Measurements from ENCODE around the gene CXCL9.

The CXCL9 gene

DNA sequence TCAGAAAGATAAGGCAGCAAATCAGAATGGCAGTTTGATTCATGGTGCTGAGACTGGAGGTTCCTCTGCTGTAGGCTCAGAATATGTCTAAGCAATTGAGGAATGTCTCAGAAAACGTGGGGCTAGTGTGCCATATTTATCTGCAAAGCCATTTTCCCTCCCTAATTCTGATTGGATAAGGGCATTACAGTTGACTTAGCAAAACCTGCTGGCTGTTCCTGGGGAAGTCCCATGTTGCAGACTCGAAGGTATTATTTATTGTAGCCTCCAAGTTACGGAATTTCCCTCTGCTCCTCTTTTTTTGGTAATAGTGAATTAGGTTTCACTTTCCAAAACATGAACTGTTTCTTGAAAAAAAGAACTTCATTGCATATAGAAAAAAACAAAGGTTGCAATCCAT is 16.1 kb upstream of the CXCL9 start, which contains the start of gene CXCL10:
TSS of gene CXCL10 (minus strand) at position 109 of the 400 bp plus-strand sequence. CDS start at position 43, 66 bp downstream.
- no peaks in the 10 kb centered on the region for H3K36me3 Mint-ChIP-seq (ENCODE audit: low read depth)
- H3K27ac Mint-ChIP-seq, result no peak within 1 kb of the TSS
- no peaks in the 10 kb centered on the region for H3K9me3 Mint-ChIP-seq
- H3K4me1 Mint-ChIP-seq, result peaks cover 8% of the 10 kb centered on the region
- H3K4me3 Mint-ChIP-seq, result no peak within 1 kb of the TSS
- H3K27me3 Mint-ChIP-seq (ENCODE audit: low read depth, poor library complexity), result peaks cover 20% of the 10 kb centered on the region
- TF ChIP-seq, protein P1, sequence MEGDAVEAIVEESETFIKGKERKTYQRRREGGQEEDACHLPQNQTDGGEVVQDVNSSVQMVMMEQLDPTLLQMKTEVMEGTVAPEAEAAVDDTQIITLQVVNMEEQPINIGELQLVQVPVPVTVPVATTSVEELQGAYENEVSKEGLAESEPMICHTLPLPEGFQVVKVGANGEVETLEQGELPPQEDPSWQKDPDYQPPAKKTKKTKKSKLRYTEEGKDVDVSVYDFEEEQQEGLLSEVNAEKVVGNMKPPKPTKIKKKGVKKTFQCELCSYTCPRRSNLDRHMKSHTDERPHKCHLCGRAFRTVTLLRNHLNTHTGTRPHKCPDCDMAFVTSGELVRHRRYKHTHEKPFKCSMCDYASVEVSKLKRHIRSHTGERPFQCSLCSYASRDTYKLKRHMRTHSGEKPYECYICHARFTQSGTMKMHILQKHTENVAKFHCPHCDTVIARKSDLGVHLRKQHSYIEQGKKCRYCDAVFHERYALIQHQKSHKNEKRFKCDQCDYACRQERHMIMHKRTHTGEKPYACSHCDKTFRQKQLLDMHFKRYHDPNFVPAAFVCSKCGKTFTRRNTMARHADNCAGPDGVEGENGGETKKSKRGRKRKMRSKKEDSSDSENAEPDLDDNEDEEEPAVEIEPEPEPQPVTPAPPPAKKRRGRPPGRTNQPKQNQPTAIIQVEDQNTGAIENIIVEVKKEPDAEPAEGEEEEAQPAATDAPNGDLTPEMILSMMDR (IDR thresholded peaks at IDR 0.05), result no peak
- DNase-seq, result no peak

DNA sequence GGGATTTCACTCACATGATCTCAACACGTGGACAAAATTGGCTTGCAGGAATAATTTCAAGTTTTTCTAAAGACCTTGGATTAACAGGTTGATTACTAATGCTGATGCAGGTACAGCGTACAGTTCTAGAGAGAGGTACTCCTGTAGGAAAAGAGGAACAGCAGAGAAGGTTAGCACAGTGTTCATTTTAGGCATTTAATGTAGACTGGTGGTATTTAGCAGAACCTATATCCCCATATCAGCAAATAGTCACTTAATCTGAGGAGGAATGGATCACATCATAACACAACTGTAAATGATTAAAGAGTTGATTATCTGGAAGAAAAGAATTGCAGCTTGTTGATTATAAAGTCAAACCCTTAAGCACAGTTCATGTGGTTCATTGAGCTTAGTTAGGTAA is 15.4 kb upstream of the CXCL9 start:
- no peak for DNase-seq
- Mint-ChIP-seq H3K27ac (no peak overlapping the region), H3K27me3 (ENCODE audit: low read depth, poor library complexity) (peaks cover 20% of the 10 kb centered on the region), H3K4me3 (no peak overlapping the region), H3K4me1 (peaks cover 8% of the 10 kb centered on the region), H3K9me3 (no peaks in the 10 kb centered on the region), H3K36me3 (ENCODE audit: low read depth) (no peaks in the 10 kb centered on the region)
- TF ChIP-seq, protein P1 (IDR thresholded peaks at IDR 0.05), result no peak

DNA sequence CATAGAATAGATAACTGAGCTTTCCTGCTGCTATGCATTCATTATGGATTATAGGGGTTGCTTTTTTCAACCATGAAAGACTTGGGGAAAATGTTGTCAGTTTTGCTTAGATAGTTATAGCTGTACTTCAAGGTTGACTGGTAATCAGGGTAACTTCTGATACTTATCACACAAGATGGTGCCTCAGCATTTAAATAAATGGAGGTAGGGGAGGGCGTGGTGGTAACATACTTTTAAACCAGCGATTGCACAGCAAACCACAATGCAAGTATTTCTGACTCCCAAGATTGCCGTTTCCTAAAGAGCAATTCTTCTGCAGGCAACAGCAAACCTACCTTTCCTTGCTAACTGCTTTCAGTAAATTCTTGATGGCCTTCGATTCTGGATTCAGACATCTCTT is 14.7 kb upstream of the CXCL9 start:
- H3K9me3 Mint-ChIP-seq, result no peaks in the 10 kb centered on the region
- peaks cover 8% of the 10 kb centered on the region for H3K4me1 Mint-ChIP-seq
- no peak overlapping the region for H3K4me3 Mint-ChIP-seq

DNA sequence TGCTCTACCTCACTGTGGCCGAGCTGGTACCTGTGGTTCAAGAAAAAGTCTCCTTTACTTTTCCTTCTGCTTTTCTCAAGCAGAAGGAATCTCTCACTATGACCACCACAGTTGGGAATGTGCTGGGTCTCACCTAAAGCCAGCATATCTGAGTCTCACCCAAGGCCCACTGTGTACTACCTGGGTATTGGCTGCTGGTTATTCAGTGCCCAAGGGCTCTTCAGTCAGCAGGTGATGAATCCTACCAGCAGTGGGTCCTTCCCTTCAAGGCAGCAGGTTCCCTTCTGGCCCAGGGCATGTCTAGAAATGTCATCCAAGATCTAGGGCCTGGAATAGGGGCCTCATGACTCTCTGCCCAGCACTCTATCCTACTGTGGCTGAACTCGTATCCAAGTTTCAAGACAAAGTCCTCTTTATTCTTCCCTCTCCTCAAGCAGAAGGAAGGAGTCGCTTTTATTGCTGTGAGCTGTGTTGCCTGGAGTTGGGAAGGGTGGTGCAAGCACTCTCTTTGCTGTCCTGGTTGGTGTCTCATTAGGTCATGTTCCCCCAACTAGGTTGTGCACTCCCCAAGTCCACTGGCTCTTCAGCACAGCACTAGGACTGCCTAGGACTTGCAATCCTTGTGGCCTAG is 9.9 kb upstream of the CXCL9 start:
- peaks cover 9% of the 10 kb centered on the region for H3K27me3 Mint-ChIP-seq (ENCODE audit: low read depth, poor library complexity)
- no peaks in the 10 kb centered on the region for H3K36me3 Mint-ChIP-seq (ENCODE audit: low read depth)
- H3K9me3 Mint-ChIP-seq, result no peaks in the 10 kb centered on the region
- TF ChIP-seq, protein P1 (IDR thresholded peaks at IDR 0.05), result no peak
- no peak overlapping the region for H3K27ac Mint-ChIP-seq
- H3K4me1 Mint-ChIP-seq, result peaks cover 2% of the 10 kb centered on the region
- H3K4me3 Mint-ChIP-seq, result no peak overlapping the region
- no peak for DNase-seq

More for the DNA sequence above, 14.7 kb upstream of the CXCL9 start:
- DNase-seq, result no peak
- Mint-ChIP-seq H3K36me3 (ENCODE audit: low read depth) (no peaks in the 10 kb centered on the region), H3K27ac (no peak overlapping the region), H3K27me3 (ENCODE audit: low read depth, poor library complexity) (peaks cover 20% of the 10 kb centered on the region)
- TF ChIP-seq, protein P1 (IDR thresholded peaks at IDR 0.05), result no peak

DNA sequence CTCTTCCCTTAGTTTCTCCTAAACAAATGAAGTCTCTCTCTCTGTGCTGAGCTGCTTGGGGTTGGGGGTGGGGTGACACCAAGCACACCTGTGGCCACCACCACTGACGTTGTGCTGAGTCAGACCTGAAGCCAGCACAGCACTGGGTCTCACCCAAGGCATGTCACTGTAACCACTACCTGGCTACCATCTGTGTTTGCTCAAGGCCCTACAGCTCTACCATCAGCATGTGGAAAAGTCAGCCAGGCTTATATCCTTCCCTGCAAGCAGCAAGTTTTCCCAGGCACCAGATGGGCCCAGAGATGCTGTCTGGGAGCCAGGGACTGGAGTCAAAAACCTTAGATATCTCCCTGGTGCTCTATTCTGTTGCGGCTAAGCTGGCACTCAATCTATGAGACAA is 9.1 kb upstream of the CXCL9 start:
- DNase-seq, result no peak
- Mint-ChIP-seq H3K36me3 (ENCODE audit: low read depth) (no peaks in the 10 kb centered on the region), H3K27ac (no peak overlapping the region), H3K4me1 (peaks cover 7% of the 10 kb centered on the region), H3K27me3 (ENCODE audit: low read depth, poor library complexity) (peaks cover 9% of the 10 kb centered on the region), H3K9me3 (no peaks in the 10 kb centered on the region), H3K4me3 (no peak overlapping the region)
- TF ChIP-seq, protein P1 (IDR thresholded peaks at IDR 0.05), result no peak

DNA sequence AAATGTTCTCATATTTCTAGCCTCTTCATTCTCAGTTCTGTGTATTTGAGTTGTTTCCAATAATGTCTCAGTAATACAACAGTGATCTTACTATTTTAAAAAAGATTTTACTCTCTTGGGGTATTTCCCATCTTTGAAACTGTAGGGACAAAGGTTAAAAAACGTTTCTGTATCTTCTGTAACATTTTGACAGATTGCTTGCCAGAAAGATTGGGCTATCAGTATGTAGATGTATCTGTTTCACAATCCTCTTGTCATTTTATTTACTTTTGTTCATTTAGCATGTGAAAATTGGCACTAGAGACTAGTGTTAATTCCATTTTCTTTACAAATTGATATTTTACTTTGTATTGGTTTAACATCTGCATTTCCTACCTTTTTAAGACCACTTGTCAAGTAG is 6.2 kb upstream of the CXCL9 start:
- Mint-ChIP-seq H3K4me3 (no peak overlapping the region), H3K36me3 (ENCODE audit: low read depth) (no peaks in the 10 kb centered on the region), H3K27ac (no peak overlapping the region), H3K4me1 (peaks cover 7% of the 10 kb centered on the region), H3K9me3 (no peaks in the 10 kb centered on the region), H3K27me3 (ENCODE audit: low read depth, poor library complexity) (peaks cover 8% of the 10 kb centered on the region)
- DNase-seq, result no peak
- TF ChIP-seq, protein P1 (IDR thresholded peaks at IDR 0.05), result no peak

All from nephron progenitor cell (in vitro differentiated cells).